ENCODE measurements around the gene TBX21.
A peak's percentile ranks its signal among the peaks of the same experiment; 100 is the strongest.

Gene TBX21

GRCh38 chr17:47776330-47777197, 43.5 kb downstream of the TBX21 start:
- TF ChIP-seq CTCF (IDR thresholded peaks at IDR 0.05; ENCODE audit: insufficient read depth, low read depth, low read length, missing control alignments) = peak; percentile 84
- no peak overlapping the region for H3K4me3 ChIP-seq (ENCODE audit: low read depth, low read length)
- DNase-seq (ENCODE audit: low read depth) = peak; percentile 57

GRCh38 chr17:47778184-47778635, 45.2 kb downstream of the TBX21 start:
- DNase-seq (ENCODE audit: low read depth) = no peak
- no peak overlapping the region for H3K4me3 ChIP-seq (ENCODE audit: low read depth, low read length)
- no peak for TF ChIP-seq CTCF (IDR thresholded peaks at IDR 0.05; ENCODE audit: insufficient read depth, low read depth, low read length, missing control alignments)

GRCh38 chr17:47781397-47781796, 48.4 kb downstream of the TBX21 start:
- no peak for DNase-seq (ENCODE audit: low read depth)
- TF ChIP-seq CTCF (IDR thresholded peaks at IDR 0.05; ENCODE audit: insufficient read depth, low read depth, low read length, missing control alignments) = no peak
- H3K4me3 ChIP-seq (ENCODE audit: low read depth, low read length) = no peak overlapping the region

- DNase-seq (ENCODE audit: low read depth) = peak; percentile 19
- no peak overlapping the region for H3K4me3 ChIP-seq (ENCODE audit: low read depth, low read length)
- no peak for TF ChIP-seq CTCF (IDR thresholded peaks at IDR 0.05; ENCODE audit: insufficient read depth, low read depth, low read length, missing control alignments)
Measured at GRCh38 chr17:47785538-47786123, 52.6 kb downstream of the TBX21 start.

GRCh38 chr17:47789611-47790561, 56.9 kb downstream of the TBX21 start:
- TF ChIP-seq CTCF (IDR thresholded peaks at IDR 0.05; ENCODE audit: insufficient read depth, low read depth, low read length, missing control alignments) = peak; percentile 27
- peak; percentile 27 for DNase-seq (ENCODE audit: low read depth)
- no peak overlapping the region for H3K4me3 ChIP-seq (ENCODE audit: low read depth, low read length)

GRCh38 chr17:47791025-47791424, 58.0 kb downstream of the TBX21 start:
- no peak overlapping the region for H3K4me3 ChIP-seq (ENCODE audit: low read depth, low read length)
- no peak for TF ChIP-seq CTCF (IDR thresholded peaks at IDR 0.05; ENCODE audit: insufficient read depth, low read depth, low read length, missing control alignments)
- DNase-seq (ENCODE audit: low read depth) = no peak
